Endothelial cell of umbilical vein (primary cell): ENCODE data around the gene TRIM62. TPM values are rescaled to one million over a fixed set of nuclear protein-coding genes. Genes with fewer than 3 reads are reported as not detected.

ENCODE experiments used
- BruUV-seq: library from RNA; stranded (reverse); fragments of 400-500 nt; replicated peaks from 2 replicates; lab custom pipeline; 2021; lab: Mats Ljungman, UMichigan
- CTCF ChIA-PET: fragments of 300-600, 350-600 bp; sonication (Branson Sonifier 250); formaldehyde crosslinking; loops from one replicate; lab custom pipeline; 2021; ENCODE audit warnings: antibody characterized with exemption, inconsistent platforms; lab: Charles Lee
- POLR2A ChIA-PET: fragments of 300-600, 350-600 bp; sonication (Branson Sonifier 250); formaldehyde crosslinking; loops from one replicate; lab custom pipeline; 2021; ENCODE audit warnings: antibody characterized with exemption, inconsistent platforms; lab: Charles Lee
- DNase-seq: peaks from one replicate; pipeline ENCODE4 v3.0.0-alpha.2; 2011; ENCODE audit warnings: low read depth, low spot score
- FAIRE-seq: peaks from 2 replicates; lab custom pipeline; 2011; peaks lifted over from hg19 to GRCh38; lab: Jason Lieb, UNC
- H2AFZ ChIP-seq: 2 replicates; pipeline ENCODE4 v1.6.0; 2012; ENCODE audit warnings: low read depth, low read length, control low read depth, inconsistent platforms
- H3K27ac ChIP-seq: 2 replicates; pipeline ENCODE4 v1.5.1; 2011; ENCODE audit warnings: low read depth, mild to moderate bottlenecking, control low read depth, low read length, moderate library complexity; ENCODE audit not compliant: insufficient read depth
- H3K27me3 ChIP-seq, 2 experiments: 2 replicates each; pipeline versions ENCODE4 v1.6.0 to v1.6.1; 2011; ENCODE audit warnings: low read length in 2 of 2, mixed read lengths in 1 of 2; ENCODE audit not compliant: control insufficient read depth in 2 of 2, insufficient read depth in 2 of 2
- H3K36me3 ChIP-seq, 2 experiments: 2 replicates in 1 of 2; 3 replicates in 1 of 2; pipeline ENCODE4 v1.5.1; 2011; ENCODE audit warnings: low read length in 2 of 2, mild to moderate bottlenecking in 1 of 2, moderate library complexity in 1 of 2; ENCODE audit not compliant: control insufficient read depth in 2 of 2, insufficient read depth in 2 of 2; ENCODE audit errors: extremely low read depth in 1 of 2
- H3K4me1 ChIP-seq: 3 replicates; pipeline ENCODE4 v1.5.1; 2011; ENCODE audit warnings: mild to moderate bottlenecking, low read length; ENCODE audit not compliant: control insufficient read depth, insufficient read depth; ENCODE audit errors: extremely low read depth
- H3K4me2 ChIP-seq: 2 replicates; pipeline ENCODE4 v1.6.1; 2011; ENCODE audit warnings: low read length, control low read depth, mixed read lengths; ENCODE audit not compliant: insufficient read depth
- H3K4me3 ChIP-seq, 3 experiments: fragments of 200-600 bp in 1 of 3; sonication (generic), shearing (Covaris generic) in 1 of 3; replicated peaks in 1 of 3; 2 replicates each; pipeline ENCODE4 v1.5.1; 2011 to 2016; ENCODE audit warnings: control low read depth in 3 of 3, low read length in 3 of 3, mild to moderate bottlenecking in 2 of 3, inconsistent platforms in 1 of 3, low read depth in 1 of 3, moderate library complexity in 1 of 3; ENCODE audit not compliant: insufficient read depth in 1 of 3
- H3K79me2 ChIP-seq: 2 replicates; pipeline ENCODE4 v1.6.0; 2012; ENCODE audit warnings: low read length, inconsistent platforms; ENCODE audit not compliant: control insufficient read depth, insufficient read depth
- H3K9ac ChIP-seq: replicated peaks from 2 replicates; pipeline ENCODE3; 2011; ENCODE audit warnings: low read length, control low read depth; ENCODE audit not compliant: insufficient read depth; ENCODE audit errors: extremely low read depth
- H3K9me1 ChIP-seq: replicated peaks from 3 replicates; pipeline ENCODE4 v1.6.0; 2011; ENCODE audit warnings: mild to moderate bottlenecking, low read length; ENCODE audit not compliant: control insufficient read depth, insufficient read depth; ENCODE audit errors: extremely low read depth
- H3K9me3 ChIP-seq: replicated peaks from 2 replicates; pipeline ENCODE4 v1.5.1; 2012; ENCODE audit warnings: low read length, inconsistent platforms; ENCODE audit not compliant: control insufficient read depth, insufficient read depth
- H4K20me1 ChIP-seq: replicated peaks from 2 replicates; pipeline ENCODE3; 2011; ENCODE audit warnings: mild to moderate bottlenecking, low read length; ENCODE audit not compliant: control insufficient read depth, insufficient read depth; ENCODE audit errors: extremely low read depth
- CTCF ChIP-seq, 2 donors: IDR thresholded peaks; 1 replicate in 1 of 2; 2 replicates in 1 of 2; pipeline ENCODE4 v1.5.1; 2011; ENCODE audit warnings: low read length in 2 of 2, mild to moderate bottlenecking in 2 of 2, moderate library complexity in 2 of 2, control low read depth in 1 of 2, inconsistent platforms in 1 of 2, low read depth in 1 of 2; ENCODE audit not compliant: insufficient read depth in 1 of 2; ENCODE audit errors: extremely low read depth in 1 of 2
- EZH2 ChIP-seq: IDR thresholded peaks from 2 replicates; pipeline ENCODE4 v1.6.1; 2012; ENCODE audit warnings: borderline replicate concordance, low read depth, mild to moderate bottlenecking, moderate library complexity, low read length, inconsistent platforms; ENCODE audit not compliant: severe bottlenecking
- FOS ChIP-seq: IDR thresholded peaks from 2 replicates; pipeline ENCODE4 v1.6.1; 2011; ENCODE audit warnings: mild to moderate bottlenecking, low read length, moderate library complexity, borderline replicate concordance; ENCODE audit not compliant: insufficient read depth
- GATA2 ChIP-seq: IDR thresholded peaks from 2 replicates; pipeline ENCODE4 v1.7.0; 2011; ENCODE audit warnings: low read depth, mild to moderate bottlenecking, moderate library complexity, mixed read lengths, low read length; ENCODE audit not compliant: insufficient read length, insufficient read depth
- JUN ChIP-seq: IDR thresholded peaks from 2 replicates; pipeline ENCODE4 v1.6.1; 2011; ENCODE audit warnings: borderline replicate concordance, low read depth; ENCODE audit not compliant: insufficient read length, insufficient read depth
- MAX ChIP-seq: IDR thresholded peaks from 2 replicates; pipeline ENCODE4 v1.6.1; 2011; ENCODE audit not compliant: insufficient read depth, insufficient read length
- MYC ChIP-seq: IDR thresholded peaks from one replicate; pipeline ENCODE4 v1.6.1; 2011; ENCODE audit warnings: mild to moderate bottlenecking, low read depth, low read length
- POLR2A ChIP-seq: IDR thresholded peaks from 2 replicates; pipeline ENCODE4 v1.6.1; 2012; ENCODE audit warnings: low read depth, mild to moderate bottlenecking, control low read depth, low read length
- POLR2AphosphoS5 ChIP-seq: IDR thresholded peaks from 2 replicates; pipeline ENCODE4 v1.6.1; 2012; ENCODE audit warnings: low read depth, mild to moderate bottlenecking, control low read depth, low read length, moderate library complexity; ENCODE audit not compliant: insufficient read depth
- dilution Hi-C: fragments of 300-500 bp; cut with MboI; formaldehyde crosslinking; loops from one replicate; pipeline ENCODE4 v1.15.0; 2019; ENCODE audit warnings: low sequenced_read_pairs; ENCODE audit not compliant: extremely low pct_ligation_motif_present
- intact Hi-C: fragments of 100-400 bp; cut with micrococcal nuclease; formaldehyde crosslinking; loops from one replicate; pipeline ENCODE4 v1.10.0; 2022
- polyA plus RNA-seq, 4 experiments: library from polyadenylated mRNA; depleted of rRNA in 3 of 4; stranded (reverse) in 3 of 4; unstranded in 1 of 4; fragments of >200 nt; gene quantifications; 2 replicates each; pipeline versions ENCODE4 v1.2.1 to v1.2.3, GENCODE V29; 2011 to 2012; ENCODE audit warnings: missing spikeins in 1 of 4
- total RNA-seq: library from RNA; stranded (reverse); gene quantifications from 2 replicates; pipeline ENCODE4 v1.2.3, GENCODE V29; 2021

Gene TRIM62
- total and polyA plus RNA-seq, 2 donors (not counting 3 experiments of a cell fraction or from before 2014, with no cell fraction given): 8.3 to 9.3 TPM

GRCh38 chr1:33228935-33229487, 47.2 kb upstream of the TRIM62 start:
- intact Hi-C loops: no loop called here
- Histone ChIP-seq H3K36me3 (no peaks in the 10 kb centered on the region), H4K20me1 (no peaks in the 10 kb centered on the region), H3K27me3 (peaks cover 3 to 23% of the 10 kb centered on the region in 2 experiments), H2AFZ (no peak overlapping the region), H3K4me2 (no peak overlapping the region), H3K79me2 (no peaks in the 10 kb centered on the region), H3K4me3 (no peak overlapping the region), H3K9ac (no peak overlapping the region), H3K4me1 (peaks cover 3% of the 10 kb centered on the region), H3K27ac (no peak overlapping the region), H3K9me1 (no peaks in the 10 kb centered on the region), H3K9me3 (no peaks in the 10 kb centered on the region)
- BruUV-seq: no TSS peak
- DNase-seq: no peak
- dilution Hi-C loops: no loop called here
- FAIRE-seq: no peak
- TF ChIP-seq POLR2AphosphoS5 (no peak), CTCF (IDR thresholded peaks at IDR 0.05; ENCODE audit: extremely low read depth in 1 of 2, insufficient read depth in 1 of 2, low read depth in 1 of 2, low read length in 2 of 2) (no peak), EZH2 (no peak), GATA2 (no peak), FOS (no peak), MAX (no peak), MYC (no peak), JUN (no peak), POLR2A (no peak)
- ChIA-PET POLR2A (no interaction called here), CTCF (interaction anchor here (0.7 to 1.9 kb wide), 4 partner anchors 10 to 242 kb away, joined by 3 to 5 read pairs (median 4); no protein-coding TSS in a partner anchor)
